SU-DHL-6 (cell line): ENCODE data around the gene MARVELD3.

Experiments
- H2AFZ ChIP-seq: fragments of 200-600 bp; sonication (generic); 2 replicates; pipeline ENCODE4 v1.6.1; 2014; ENCODE audit warnings: low read depth, mild to moderate bottlenecking, moderate library complexity, mixed read lengths, antibody characterized with exemption, low read length; ENCODE audit not compliant: severe bottlenecking
- H3F3A ChIP-seq: fragments of 200-600 bp; shearing (Covaris generic); 2 replicates; pipeline ENCODE4 v1.6.0; 2016; ENCODE audit warnings: antibody characterized with exemption, mild to moderate bottlenecking; ENCODE audit not compliant: insufficient read depth
- H3K27ac ChIP-seq: fragments of 200-600 bp; sonication (generic); 2 replicates; pipeline ENCODE4 v1.5.1; 2016; ENCODE audit warnings: low read depth, mild to moderate bottlenecking, low read length, moderate library complexity, mixed read lengths
- H3K27me3 ChIP-seq: fragments of 200-600 bp; sonication (generic), shearing (Covaris generic); 2 replicates; pipeline ENCODE4 v1.6.0; 2014; ENCODE audit warnings: mild to moderate bottlenecking, low read length
- H3K36me3 ChIP-seq: fragments of 200-600 bp; sonication (generic); 2 replicates; pipeline ENCODE4 v1.6.1; 2014; ENCODE audit warnings: mild to moderate bottlenecking, low read length, mixed read lengths
- H3K4me2 ChIP-seq: fragments of 300-600, 200-600 bp; shearing (Covaris generic), sonication (generic); 2 replicates; pipeline ENCODE4 v1.6.0; 2014; ENCODE audit warnings: low read length, low read depth, mild to moderate bottlenecking; ENCODE audit not compliant: poor library complexity, severe bottlenecking
- H3K4me3 ChIP-seq: fragments of 200-600 bp; sonication (generic); 2 replicates; pipeline ENCODE4 v1.5.1; 2014; ENCODE audit warnings: antibody characterized with exemption, low read length, mild to moderate bottlenecking, mixed read lengths; ENCODE audit not compliant: insufficient read depth, poor library complexity, severe bottlenecking
- H3K79me2 ChIP-seq: fragments of 200-600 bp; sonication (generic); 2 replicates; pipeline ENCODE4 v1.6.1; 2014; ENCODE audit warnings: mild to moderate bottlenecking, low read length, moderate library complexity; ENCODE audit not compliant: insufficient read depth
- H3K9ac ChIP-seq: fragments of 200-600 bp; sonication (generic); 2 replicates; pipeline ENCODE4 v1.7.0; 2014; ENCODE audit warnings: mild to moderate bottlenecking, low read length
- H3K9me2 ChIP-seq: fragments of 200-600 bp; sonication (generic); replicated peaks from 2 replicates; pipeline ENCODE4 v1.6.1; 2014; ENCODE audit warnings: low read length; ENCODE audit not compliant: insufficient read depth
- H3K9me3 ChIP-seq: fragments of 200-600 bp; sonication (generic); 2 replicates; pipeline ENCODE4 v1.6.1; 2014; ENCODE audit warnings: low read length, mixed read lengths; ENCODE audit not compliant: insufficient read depth
- H4K20me1 ChIP-seq: fragments of 200-600 bp; sonication (generic); 2 replicates; pipeline ENCODE4 v1.6.1; 2014; ENCODE audit warnings: low read depth, mild to moderate bottlenecking, antibody characterized with exemption, low read length, moderate library complexity, mixed read lengths
- CTCF ChIP-seq: fragments of 200-600 bp; sonication (generic); IDR thresholded peaks from one replicate; pipeline ENCODE4 v1.5.1; 2017; ENCODE audit warnings: antibody characterized with exemption, mild to moderate bottlenecking, low read length, moderate library complexity; ENCODE audit not compliant: insufficient read depth, poor library complexity, severe bottlenecking
- EZH2phosphoT487 ChIP-seq: fragments of 200-600 bp; sonication (generic), shearing (Covaris generic); conservative IDR thresholded peaks from 2 replicates; pipeline ENCODE4 v1.6.1; 2018; ENCODE audit warnings: mild to moderate bottlenecking, antibody characterized with exemption, low read length, moderate library complexity, mixed read lengths

MARVELD3 gene

GRCh38 chr16:71623597-71623996 is 2.4 kb upstream of the MARVELD3 start:
- no peak for TF ChIP-seq EZH2phosphoT487
- TF ChIP-seq CTCF, result no peak
- Histone ChIP-seq H3K27ac (no peak overlapping the region), H3K36me3 (no peaks in the 10 kb centered on the region), H3K4me3 (no peak overlapping the region), H3K9ac (no peak overlapping the region), H4K20me1 (no peaks in the 10 kb centered on the region), H3K27me3 (no peaks in the 10 kb centered on the region), H3K4me2 (no peak overlapping the region), H3K9me2 (no peaks in the 10 kb centered on the region), H3K79me2 (no peaks in the 10 kb centered on the region), H3F3A (no peaks in the 10 kb centered on the region), H3K9me3 (no peaks in the 10 kb centered on the region), H2AFZ (no peak overlapping the region)

- H3K4me3 ChIP-seq, result no peak overlapping the region
- no peak for TF ChIP-seq EZH2phosphoT487
- TF ChIP-seq CTCF, result no peak
- no peak overlapping the region for H3K4me2 ChIP-seq
These were observed 702 bp upstream of the MARVELD3 start for GRCh38 chr16:71625113-71625850.

GRCh38 chr16:71626858-71627213 is 852 bp downstream of the MARVELD3 start:
- no peak overlapping the region for H3K4me3 ChIP-seq
- no peak overlapping the region for H2AFZ ChIP-seq
- no peak overlapping the region for H3K4me2 ChIP-seq
- H3K9ac ChIP-seq, result no peak overlapping the region
- H3K9me2 ChIP-seq, result no peaks in the 10 kb centered on the region
- no peak overlapping the region for H3K27ac ChIP-seq
- H3K9me3 ChIP-seq, result no peaks in the 10 kb centered on the region
- H3K27me3 ChIP-seq, result no peaks in the 10 kb centered on the region
- no peaks in the 10 kb centered on the region for H4K20me1 ChIP-seq
- no peaks in the 10 kb centered on the region for H3K36me3 ChIP-seq
- TF ChIP-seq EZH2phosphoT487, result no peak
- no peak for TF ChIP-seq CTCF
- no peaks in the 10 kb centered on the region for H3F3A ChIP-seq
- H3K79me2 ChIP-seq, result no peaks in the 10 kb centered on the region

More at GRCh38 chr16:71625113-71625850, 702 bp upstream of the MARVELD3 start:
- Histone ChIP-seq H3K36me3 (no peaks in the 10 kb centered on the region), H3K9me2 (no peaks in the 10 kb centered on the region), H3K27me3 (no peaks in the 10 kb centered on the region), H3K9ac (no peak overlapping the region), H3F3A (no peaks in the 10 kb centered on the region), H3K79me2 (no peaks in the 10 kb centered on the region), H4K20me1 (no peaks in the 10 kb centered on the region), H3K9me3 (no peaks in the 10 kb centered on the region), H2AFZ (no peak overlapping the region), H3K27ac (no peak overlapping the region)
